ENCODE data around the gene PPP6R2. TPM values are rescaled to one million over a fixed set of nuclear protein-coding genes. Genes with fewer than 3 reads are reported as not detected.

PPP6R2 gene
- total and polyA plus RNA-seq, 2 donors (not counting 3 experiments of a cell fraction or from before 2014, with no cell fraction given), result 38.6 to 54.6 TPM

GRCh38 chr22:50310031-50310722 lies 33.0 kb upstream of the PPP6R2 start:
- H3K9me3 ChIP-seq (replicated peaks; ENCODE audit: control insufficient read depth, insufficient read depth, low read length), result no peaks in the 10 kb centered on the region
- H3K4me2 ChIP-seq (ENCODE audit: insufficient read depth, low read length), result no peak overlapping the region
- intact Hi-C loops (cut with micrococcal nuclease), result no loop called here
- H3K79me2 ChIP-seq (ENCODE audit: control insufficient read depth, insufficient read depth, low read length), result peaks cover 15% of the 10 kb centered on the region
- H3K4me3 ChIP-seq (replicated peaks in 1 of 3; ENCODE audit: insufficient read depth in 1 of 3, low read depth in 1 of 3, low read length in 3 of 3), result no peak overlapping the region
- TF ChIP-seq EZH2 (IDR thresholded peaks at IDR 0.05; ENCODE audit: borderline replicate concordance, low read depth, low read length, severe bottlenecking), result no peak
- TF ChIP-seq FOS (IDR thresholded peaks at IDR 0.05; ENCODE audit: borderline replicate concordance, insufficient read depth, low read length), result no peak
- no peak for TF ChIP-seq JUN (IDR thresholded peaks at IDR 0.05; ENCODE audit: borderline replicate concordance, insufficient read depth, insufficient read length, low read depth)
- TF ChIP-seq MYC (IDR thresholded peaks at IDR 0.05; ENCODE audit: low read depth, low read length), result no peak
- TF ChIP-seq CTCF (IDR thresholded peaks at IDR 0.05; ENCODE audit: extremely low read depth in 1 of 2, insufficient read depth in 1 of 2, low read depth in 1 of 2, low read length in 2 of 2), result no peak
- TF ChIP-seq POLR2A (IDR thresholded peaks at IDR 0.05; ENCODE audit: low read depth, low read length), result no peak
- no peak for TF ChIP-seq MAX (IDR thresholded peaks at IDR 0.05; ENCODE audit: insufficient read depth, insufficient read length)
- TF ChIP-seq POLR2AphosphoS5 (IDR thresholded peaks at IDR 0.05; ENCODE audit: insufficient read depth, low read depth, low read length), result no peak
- no peak for TF ChIP-seq GATA2 (IDR thresholded peaks at IDR 0.05; ENCODE audit: insufficient read depth, insufficient read length, low read depth, low read length)
- dilution Hi-C loops (cut with MboI; ENCODE audit: extremely low pct_ligation_motif_present, low sequenced_read_pairs), result no loop called here
- ChIA-PET CTCF (interaction anchor here (1.4 to 3.8 kb wide), 2 partner anchors 11 to 14 kb away, joined by 3 to 16 read pairs; no protein-coding TSS in a partner anchor), POLR2A (no interaction called here)
- no peak overlapping the region for H3K27ac ChIP-seq (ENCODE audit: insufficient read depth, low read depth, low read length)
- BruUV-seq (replicated peaks), result no TSS peak
- no peaks in the 10 kb centered on the region for H3K27me3 ChIP-seq (ENCODE audit: control insufficient read depth in 2 of 2, insufficient read depth in 2 of 2, low read length in 2 of 2)
- H4K20me1 ChIP-seq (replicated peaks; ENCODE audit: control insufficient read depth, extremely low read depth, insufficient read depth, low read length), result no peaks in the 10 kb centered on the region
- no peaks in the 10 kb centered on the region for H3K36me3 ChIP-seq (ENCODE audit: control insufficient read depth in 2 of 2, extremely low read depth in 1 of 2, insufficient read depth in 2 of 2, low read length in 2 of 2)
- no peak overlapping the region for H3K9ac ChIP-seq (replicated peaks; ENCODE audit: extremely low read depth, insufficient read depth, low read length)
- peaks cover 30% of the 10 kb centered on the region for H3K4me1 ChIP-seq (ENCODE audit: control insufficient read depth, extremely low read depth, insufficient read depth, low read length)
- H3K9me1 ChIP-seq (replicated peaks; ENCODE audit: control insufficient read depth, extremely low read depth, insufficient read depth, low read length), result no peaks in the 10 kb centered on the region
- FAIRE-seq, result no peak
- no peak for DNase-seq (ENCODE audit: low read depth, low spot score)
- H2AFZ ChIP-seq (ENCODE audit: low read depth, low read length), result no peak overlapping the region
